DOHH2 (cell line): ENCODE results near the gene ARL5A.

Source experiments
- H3F3A ChIP-seq: fragments of 200-600 bp; sonication (generic), shearing (Covaris generic); 2 replicates; pipeline ENCODE4 v1.6.0; 2016; ENCODE audit warnings: antibody characterized with exemption, mild to moderate bottlenecking; ENCODE audit not compliant: control insufficient read depth, insufficient read depth
- H3K27ac ChIP-seq: fragments of 200-600 bp; sonication (generic); 2 replicates; pipeline ENCODE4 v1.5.1; 2014; ENCODE audit warnings: low read depth, mild to moderate bottlenecking, low read length, moderate library complexity
- H3K27me3 ChIP-seq: fragments of 200-600 bp; sonication (generic); 2 replicates; pipeline ENCODE4 v1.6.1; 2014; ENCODE audit warnings: mild to moderate bottlenecking, low read length, mixed read lengths; ENCODE audit not compliant: control insufficient read depth
- H3K36me3 ChIP-seq: fragments of 200-600 bp; sonication (generic); 2 replicates; pipeline ENCODE4 v1.6.1; 2014; ENCODE audit warnings: mild to moderate bottlenecking, low read length, moderate library complexity, mixed read lengths; ENCODE audit not compliant: control insufficient read depth
- H3K4me1 ChIP-seq: fragments of 200-600 bp; sonication (generic); 2 replicates; pipeline ENCODE4 v1.6.1; 2014; ENCODE audit warnings: mild to moderate bottlenecking, low read length, mixed read lengths; ENCODE audit not compliant: control insufficient read depth
- H3K4me2 ChIP-seq: fragments of 200-600 bp; sonication (generic); 2 replicates; pipeline ENCODE4 v1.6.0; 2014; ENCODE audit warnings: mild to moderate bottlenecking, low read length, moderate library complexity
- H3K4me3 ChIP-seq: fragments of 200-600 bp; sonication (generic); 2 replicates; pipeline ENCODE4 v1.5.1; 2014; ENCODE audit warnings: mild to moderate bottlenecking, low read length, mixed read lengths
- H3K79me2 ChIP-seq: fragments of 200-600 bp; sonication (generic); 2 replicates; pipeline ENCODE4 v1.6.1; 2014; ENCODE audit warnings: mild to moderate bottlenecking, low read length, mixed read lengths; ENCODE audit not compliant: control insufficient read depth
- H3K9me2 ChIP-seq: fragments of 200-600 bp; sonication (generic); replicated peaks from 2 replicates; pipeline ENCODE4 v1.6.1; 2014; ENCODE audit warnings: mild to moderate bottlenecking, low read length, mixed read lengths; ENCODE audit not compliant: control insufficient read depth
- H3K9me3 ChIP-seq: fragments of 200-600 bp; sonication (generic); 2 replicates; pipeline ENCODE4 v1.6.1; 2014; ENCODE audit warnings: antibody characterized with exemption, low read length, mixed read lengths; ENCODE audit not compliant: control insufficient read depth, insufficient read depth
- H4K20me1 ChIP-seq: fragments of 200-600 bp; sonication (generic); 2 replicates; pipeline ENCODE4 v1.6.0; 2014; ENCODE audit warnings: low read depth, mild to moderate bottlenecking, antibody characterized with exemption, low read length, moderate library complexity; ENCODE audit not compliant: control insufficient read depth, insufficient read depth
- CTCF ChIP-seq: fragments of 200-600 bp; sonication (generic); IDR thresholded peaks from one replicate; pipeline ENCODE4 v1.5.1; 2014; ENCODE audit warnings: antibody characterized with exemption, mild to moderate bottlenecking, low read depth, low read length; ENCODE audit not compliant: poor library complexity, severe bottlenecking
- EZH2phosphoT487 ChIP-seq: fragments of 200-600 bp; sonication (generic); IDR thresholded peaks from 2 replicates; pipeline ENCODE4 v1.6.1; 2017; ENCODE audit warnings: borderline replicate concordance, mild to moderate bottlenecking, antibody characterized with exemption, low read length, moderate library complexity, mixed read lengths

The ARL5A gene

GRCh38 chr2:151754253-151754897 is 73.8 kb downstream of the ARL5A start:
- Histone ChIP-seq H3K9me2 (no peaks in the 10 kb centered on the region), H3K4me3 (no peak overlapping the region), H4K20me1 (no peaks in the 10 kb centered on the region), H3K79me2 (no peaks in the 10 kb centered on the region), H3K27me3 (peaks cover 3% of the 10 kb centered on the region; the same call in 1 of the 2 replicates), H3K4me2 (no peak overlapping the region), H3K4me1 (no peaks in the 10 kb centered on the region), H3K27ac (no peak overlapping the region), H3K36me3 (no peaks in the 10 kb centered on the region), H3K9me3 (no peaks in the 10 kb centered on the region), H3F3A (no peaks in the 10 kb centered on the region)
- no peak for TF ChIP-seq EZH2phosphoT487
- no peak for TF ChIP-seq CTCF

- H3K4me2 ChIP-seq, result no peak overlapping the region
- no peaks in the 10 kb centered on the region for H3K79me2 ChIP-seq
- no peaks in the 10 kb centered on the region for H3K9me2 ChIP-seq
- TF ChIP-seq EZH2phosphoT487 (no peak), CTCF (no peak)
- no peaks in the 10 kb centered on the region for H3K36me3 ChIP-seq
- no peaks in the 10 kb centered on the region for H3K9me3 ChIP-seq
- no peaks in the 10 kb centered on the region for H3F3A ChIP-seq
- H3K4me3 ChIP-seq, result no peak overlapping the region
- no peak overlapping the region for H3K27ac ChIP-seq
- H4K20me1 ChIP-seq, result no peaks in the 10 kb centered on the region
- peaks cover 3% of the 10 kb centered on the region; the same call in 1 of the 2 replicates for H3K27me3 ChIP-seq
- H3K4me1 ChIP-seq, result no peaks in the 10 kb centered on the region
Observed at GRCh38 chr2:151753540-151753939, 74.7 kb downstream of the ARL5A start.
